ENCODE results near the gene ZFAND3.

ZFAND3 gene

GRCh38 chr6:37971711-37972390 is 152.3 kb downstream of the ZFAND3 start:
- H3K4me3 ChIP-seq (ENCODE audit: low read length): no peak overlapping the region
- no peak overlapping the region for H3K56ac ChIP-seq (ENCODE audit: low read length)
- no peaks in the 10 kb centered on the region for H3K36me3 ChIP-seq (ENCODE audit: control insufficient read depth, insufficient read depth, low read length)
- no peak overlapping the region for H3K18ac ChIP-seq (ENCODE audit: low read length)
- no peak overlapping the region for H3K23ac ChIP-seq (ENCODE audit: low read length)
- no peaks in the 10 kb centered on the region for H3K4me1 ChIP-seq (ENCODE audit: control insufficient read depth, low read depth, low read length)
- 100% methylated on average over 1 of the region's 4 CpGs for WGBS (ENCODE audit: extremely low coverage, insufficient coverage, low lambda C conversion rate)
- H2BK120ac ChIP-seq (ENCODE audit: low read depth, low read length): no peak overlapping the region
- no peak overlapping the region for H2BK15ac ChIP-seq (replicated peaks; ENCODE audit: low read depth)
- no peaks in the 10 kb centered on the region for H3K27me3 ChIP-seq (ENCODE audit: insufficient read depth, low read length, poor library complexity)
- no peak overlapping the region for H2BK5ac ChIP-seq (ENCODE audit: low read length)
- no peak overlapping the region for H2AK5ac ChIP-seq (ENCODE audit: low read length)
- no peak overlapping the region for H4K8ac ChIP-seq (ENCODE audit: low read depth, low read length)
- H4K5ac ChIP-seq (ENCODE audit: low read length): no peak overlapping the region
- H3K27ac ChIP-seq (ENCODE audit: low read depth, low read length): no peak overlapping the region
- no peak overlapping the region for H3K4me2 ChIP-seq (ENCODE audit: low read length)
- H3K4ac ChIP-seq (ENCODE audit: low read depth, low read length): no peak overlapping the region
- peaks cover 4% of the 10 kb centered on the region for H3K79me2 ChIP-seq (ENCODE audit: control insufficient read depth, insufficient read depth, low read length)
- no peak for DNase-seq
- no peak overlapping the region for H3K9ac ChIP-seq (ENCODE audit: low read length)
- H3K79me1 ChIP-seq (ENCODE audit: low read length): peaks cover 6% of the 10 kb centered on the region

- Histone ChIP-seq H3K27me3 (ENCODE audit: insufficient read depth, low read length, poor library complexity) (no peaks in the 10 kb centered on the region), H3K79me2 (ENCODE audit: control insufficient read depth, insufficient read depth, low read length) (peaks cover 4% of the 10 kb centered on the region), H3K56ac (ENCODE audit: low read length) (no peak overlapping the region), H4K8ac (ENCODE audit: low read depth, low read length) (no peak overlapping the region), H2BK120ac (ENCODE audit: low read depth, low read length) (no peak overlapping the region), H3K27ac (ENCODE audit: low read depth, low read length) (no peak overlapping the region), H3K4ac (ENCODE audit: low read depth, low read length) (no peak overlapping the region), H3K23ac (ENCODE audit: low read length) (no peak overlapping the region), H2AK5ac (ENCODE audit: low read length) (no peak overlapping the region), H2BK15ac (replicated peaks; ENCODE audit: low read depth) (no peak overlapping the region), H4K5ac (ENCODE audit: low read length) (no peak overlapping the region), H3K4me3 (ENCODE audit: low read length) (no peak overlapping the region), H3K9ac (ENCODE audit: low read length) (no peak overlapping the region), H3K36me3 (ENCODE audit: control insufficient read depth, insufficient read depth, low read length) (no peaks in the 10 kb centered on the region), H2BK5ac (ENCODE audit: low read length) (no peak overlapping the region), H3K79me1 (ENCODE audit: low read length) (peaks cover 6% of the 10 kb centered on the region), H3K18ac (ENCODE audit: low read length) (no peak overlapping the region), H3K4me1 (ENCODE audit: control insufficient read depth, low read depth, low read length) (no peaks in the 10 kb centered on the region), H3K4me2 (ENCODE audit: low read length) (no peak overlapping the region)
- peak; percentile 17 for DNase-seq
- no CpG with 5 or more reads among the region's 1 CpG for WGBS (ENCODE audit: extremely low coverage, insufficient coverage, low lambda C conversion rate)
Measured at GRCh38 chr6:37972994-37973757, 153.6 kb downstream of the ZFAND3 start.

- H4K8ac ChIP-seq (ENCODE audit: low read depth, low read length): no peak overlapping the region
Measured at GRCh38 chr6:37974381-37974780, 154.9 kb downstream of the ZFAND3 start.

GRCh38 chr6:37974943-37975342 is 155.4 kb downstream of the ZFAND3 start:
- DNase-seq: no peak
- Histone ChIP-seq H3K4me3 (ENCODE audit: low read length) (no peak overlapping the region), H2BK120ac (ENCODE audit: low read depth, low read length) (no peak overlapping the region), H3K18ac (ENCODE audit: low read length) (no peak overlapping the region), H3K4ac (ENCODE audit: low read depth, low read length) (no peak overlapping the region), H3K79me2 (ENCODE audit: control insufficient read depth, insufficient read depth, low read length) (peaks cover 10% of the 10 kb centered on the region), H3K56ac (ENCODE audit: low read length) (no peak overlapping the region), H3K36me3 (ENCODE audit: control insufficient read depth, insufficient read depth, low read length) (no peaks in the 10 kb centered on the region), H3K79me1 (ENCODE audit: low read length) (peaks cover 8% of the 10 kb centered on the region), H3K23ac (ENCODE audit: low read length) (no peak overlapping the region), H2BK5ac (ENCODE audit: low read length) (no peak overlapping the region), H2AK5ac (ENCODE audit: low read length) (no peak overlapping the region), H3K27ac (ENCODE audit: low read depth, low read length) (no peak overlapping the region), H3K4me1 (ENCODE audit: control insufficient read depth, low read depth, low read length) (no peaks in the 10 kb centered on the region), H3K9ac (ENCODE audit: low read length) (no peak overlapping the region), H4K8ac (ENCODE audit: low read depth, low read length) (no peak overlapping the region), H2BK15ac (replicated peaks; ENCODE audit: low read depth) (no peak overlapping the region), H3K4me2 (ENCODE audit: low read length) (no peak overlapping the region), H4K5ac (ENCODE audit: low read length) (no peak overlapping the region), H3K27me3 (ENCODE audit: insufficient read depth, low read length, poor library complexity) (no peaks in the 10 kb centered on the region)
- no CpG with 5 or more reads among the region's 1 CpG for WGBS (ENCODE audit: extremely low coverage, insufficient coverage, low lambda C conversion rate)

More at GRCh38 chr6:37974381-37974780, 154.9 kb downstream of the ZFAND3 start:
- Histone ChIP-seq H3K79me2 (ENCODE audit: control insufficient read depth, insufficient read depth, low read length) (peaks cover 4% of the 10 kb centered on the region), H3K4me2 (ENCODE audit: low read length) (no peak overlapping the region), H4K5ac (ENCODE audit: low read length) (no peak overlapping the region), H3K79me1 (ENCODE audit: low read length) (peaks cover 5% of the 10 kb centered on the region), H2BK15ac (replicated peaks; ENCODE audit: low read depth) (no peak overlapping the region), H2BK120ac (ENCODE audit: low read depth, low read length) (no peak overlapping the region), H2BK5ac (ENCODE audit: low read length) (no peak overlapping the region), H3K18ac (ENCODE audit: low read length) (no peak overlapping the region), H3K27ac (ENCODE audit: low read depth, low read length) (no peak overlapping the region), H2AK5ac (ENCODE audit: low read length) (no peak overlapping the region), H3K4me1 (ENCODE audit: control insufficient read depth, low read depth, low read length) (no peaks in the 10 kb centered on the region), H3K56ac (ENCODE audit: low read length) (no peak overlapping the region), H3K27me3 (ENCODE audit: insufficient read depth, low read length, poor library complexity) (no peaks in the 10 kb centered on the region), H3K4ac (ENCODE audit: low read depth, low read length) (no peak overlapping the region), H3K36me3 (ENCODE audit: control insufficient read depth, insufficient read depth, low read length) (no peaks in the 10 kb centered on the region), H3K4me3 (ENCODE audit: low read length) (no peak overlapping the region), H3K23ac (ENCODE audit: low read length) (no peak overlapping the region), H3K9ac (ENCODE audit: low read length) (no peak overlapping the region)
- no peak for DNase-seq
- WGBS (ENCODE audit: extremely low coverage, insufficient coverage, low lambda C conversion rate): no CpG with 5 or more reads among the region's 4 CpGs

- Histone ChIP-seq H3K4ac (ENCODE audit: low read depth, low read length) (no peak overlapping the region), H3K4me1 (ENCODE audit: control insufficient read depth, low read depth, low read length) (no peaks in the 10 kb centered on the region), H4K5ac (ENCODE audit: low read length) (no peak overlapping the region), H2BK15ac (replicated peaks; ENCODE audit: low read depth) (no peak overlapping the region), H3K56ac (ENCODE audit: low read length) (no peak overlapping the region), H3K4me3 (ENCODE audit: low read length) (no peak overlapping the region), H3K27ac (ENCODE audit: low read depth, low read length) (no peak overlapping the region), H2BK120ac (ENCODE audit: low read depth, low read length) (no peak overlapping the region), H3K18ac (ENCODE audit: low read length) (no peak overlapping the region), H3K79me2 (ENCODE audit: control insufficient read depth, insufficient read depth, low read length) (peaks cover 15% of the 10 kb centered on the region), H3K36me3 (ENCODE audit: control insufficient read depth, insufficient read depth, low read length) (no peaks in the 10 kb centered on the region), H4K8ac (ENCODE audit: low read depth, low read length) (no peak overlapping the region), H3K4me2 (ENCODE audit: low read length) (no peak overlapping the region), H2BK5ac (ENCODE audit: low read length) (no peak overlapping the region), H3K79me1 (ENCODE audit: low read length) (peaks cover 18% of the 10 kb centered on the region), H2AK5ac (ENCODE audit: low read length) (no peak overlapping the region), H3K27me3 (ENCODE audit: insufficient read depth, low read length, poor library complexity) (no peaks in the 10 kb centered on the region), H3K23ac (ENCODE audit: low read length) (no peak overlapping the region), H3K9ac (ENCODE audit: low read length) (no peak overlapping the region)
- WGBS (ENCODE audit: extremely low coverage, insufficient coverage, low lambda C conversion rate): no CpG with 5 or more reads among the region's 3 CpGs
- DNase-seq: no peak
Measured at GRCh38 chr6:37977715-37978114, 158.2 kb downstream of the ZFAND3 start.

Measured in mesendoderm (in vitro differentiated cells).